Occipital lobe (tissue), 2 donors: ENCODE results near the gene SPATA1. TPM values are rescaled to one million over a fixed set of nuclear protein-coding genes. Genes with fewer than 3 reads are reported as not detected.

ENCODE experiments used
- DNase-seq: peaks from one replicate; lab custom pipeline; 2025; lab: John Stamatoyannopoulos, UW
- total RNA-seq: library from RNA; depleted of rRNA; stranded (reverse); fragments of >200 nt; gene quantifications from one replicate; pipeline ENCODE4 v1.2.3, GENCODE V29; 2014

Gene SPATA1
- total RNA-seq, 1 donor from 2014 or later = 1.9 TPM

DNA sequence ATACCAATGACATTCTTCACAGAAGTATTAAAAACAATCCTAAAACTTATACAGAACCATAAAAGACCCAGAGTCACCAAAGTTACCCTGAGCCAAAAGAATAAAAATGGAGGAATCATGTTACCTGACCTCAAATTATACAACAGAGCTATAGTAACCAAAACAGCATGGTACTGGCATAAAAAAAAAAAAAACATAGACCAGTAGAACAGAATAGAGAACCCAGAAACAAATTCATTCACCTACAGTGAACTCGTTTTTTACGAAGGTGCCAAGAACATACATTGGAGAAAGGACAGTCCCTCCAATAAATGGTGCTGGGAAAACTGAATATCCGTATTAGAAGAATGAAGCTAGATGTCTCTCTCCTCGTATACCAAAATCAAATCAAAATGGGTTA lies 2.8 kb downstream of the SPATA1 start:
- DNase-seq = no peak

DNA sequence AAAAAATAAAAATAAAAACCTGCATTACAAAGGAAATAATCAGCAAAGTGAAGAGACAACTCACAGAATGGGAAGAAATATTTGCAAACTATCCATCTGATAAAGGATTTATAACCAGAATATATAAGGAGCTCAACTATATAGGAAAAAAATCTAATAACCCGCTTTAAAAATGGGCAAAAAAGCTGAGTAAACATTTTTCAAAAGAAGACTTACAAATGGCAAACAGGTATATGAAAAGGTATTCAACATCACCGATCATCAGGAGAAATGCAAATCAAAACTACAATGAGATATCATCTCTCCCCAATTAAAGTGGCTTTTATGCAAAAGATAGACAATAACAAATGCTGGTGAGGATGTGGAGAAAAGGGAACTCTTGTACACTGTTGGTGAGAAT lies 4.0 kb downstream of the SPATA1 start:
- DNase-seq = no peak

DNA sequence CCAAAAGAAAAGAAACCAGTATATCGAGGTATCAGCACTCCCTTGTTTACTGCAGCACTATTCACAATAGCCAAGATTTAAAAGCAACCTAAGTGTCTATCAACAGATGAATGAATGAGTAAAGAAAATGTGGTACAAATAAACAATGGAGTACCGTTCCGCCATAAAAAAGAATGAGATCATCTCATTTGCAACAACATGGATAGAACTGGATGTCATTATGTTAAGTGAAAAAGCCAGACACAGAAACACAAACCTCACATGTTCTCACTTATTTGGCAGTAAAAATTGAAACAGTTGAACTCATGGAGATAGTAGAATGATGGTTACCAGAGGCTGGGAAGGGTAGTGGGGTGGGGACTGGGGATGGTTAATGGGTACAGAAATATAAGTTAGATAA lies 4.5 kb downstream of the SPATA1 start:
- DNase-seq = no peak

DNA sequence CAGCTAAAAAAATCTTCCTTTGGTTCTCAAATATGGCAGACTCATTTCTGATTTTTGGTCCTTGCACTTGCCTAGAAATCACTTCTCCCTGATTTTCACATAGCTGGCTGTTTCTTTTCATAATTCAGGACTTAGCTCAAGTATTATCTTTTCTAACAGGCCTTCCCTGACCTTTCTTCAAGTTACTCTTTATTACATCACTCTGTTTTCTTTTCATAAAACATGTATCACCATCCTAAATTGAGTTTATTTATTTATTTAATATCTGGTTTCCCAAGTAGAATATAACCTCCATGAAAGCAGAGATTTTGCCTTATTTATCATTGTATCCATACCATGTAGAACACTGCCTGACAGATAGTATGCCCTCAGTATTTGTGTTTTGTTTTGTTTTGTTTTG lies 18.4 kb downstream of the SPATA1 start:
- no peak for DNase-seq

DNA sequence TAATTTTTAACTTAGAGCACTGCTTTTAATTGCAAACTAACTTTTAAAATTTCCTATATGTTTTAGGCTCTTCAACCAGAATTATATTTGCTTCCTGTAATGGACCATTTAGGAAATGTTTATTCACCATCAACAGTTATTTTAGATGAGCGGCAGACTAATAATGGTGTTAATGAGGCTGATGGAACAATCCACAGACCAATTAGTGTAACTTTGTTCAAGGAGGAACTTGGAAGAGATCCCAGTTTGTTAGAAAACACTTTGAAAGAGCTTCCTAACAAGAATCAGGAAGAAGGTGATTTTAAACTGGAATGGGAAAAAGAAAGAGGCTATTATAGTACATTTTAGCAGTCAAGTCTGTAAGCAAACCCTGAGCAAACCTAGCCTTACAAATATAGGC lies 19.6 kb downstream of the SPATA1 start:
- no peak for DNase-seq

DNA sequence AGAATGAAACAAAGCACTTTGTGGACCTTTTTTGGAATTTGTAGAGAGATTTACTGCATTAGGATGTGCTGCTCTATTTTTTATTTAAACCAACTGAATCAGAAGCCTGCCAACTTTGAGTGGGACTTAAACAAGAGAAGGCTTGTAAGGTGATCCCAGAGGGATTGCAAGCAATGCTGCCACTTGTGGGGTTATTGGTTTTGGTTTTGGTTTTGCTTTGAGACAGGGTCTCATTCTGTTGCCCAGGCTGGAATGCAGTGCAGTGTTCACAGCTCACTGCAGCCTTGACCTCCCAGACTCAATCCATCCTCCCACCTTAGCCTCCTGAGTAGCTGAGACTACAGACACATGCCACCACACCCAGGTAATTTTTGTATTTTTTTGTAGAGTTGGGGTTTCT lies 32.4 kb downstream of the SPATA1 start:
- DNase-seq = no peak

DNA sequence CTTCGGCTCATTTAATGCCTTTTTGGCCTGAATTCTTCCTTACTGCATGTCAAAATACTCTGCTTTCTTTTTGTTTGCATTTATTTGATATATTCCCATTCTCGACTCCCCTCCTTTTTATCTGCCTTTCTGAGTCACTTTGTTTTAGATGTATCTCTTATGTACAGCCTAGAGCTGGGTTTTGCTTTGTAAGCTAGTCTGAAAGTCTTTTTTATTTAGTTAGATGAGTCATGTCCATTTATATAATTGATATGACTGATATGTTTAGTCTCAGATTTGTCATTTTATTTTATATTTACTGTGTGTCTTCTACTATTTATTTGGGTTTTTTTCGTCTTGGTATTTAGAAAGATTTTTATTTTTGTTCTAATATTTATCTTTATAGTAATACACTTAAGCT lies 33.8 kb downstream of the SPATA1 start:
- no peak for DNase-seq

DNA sequence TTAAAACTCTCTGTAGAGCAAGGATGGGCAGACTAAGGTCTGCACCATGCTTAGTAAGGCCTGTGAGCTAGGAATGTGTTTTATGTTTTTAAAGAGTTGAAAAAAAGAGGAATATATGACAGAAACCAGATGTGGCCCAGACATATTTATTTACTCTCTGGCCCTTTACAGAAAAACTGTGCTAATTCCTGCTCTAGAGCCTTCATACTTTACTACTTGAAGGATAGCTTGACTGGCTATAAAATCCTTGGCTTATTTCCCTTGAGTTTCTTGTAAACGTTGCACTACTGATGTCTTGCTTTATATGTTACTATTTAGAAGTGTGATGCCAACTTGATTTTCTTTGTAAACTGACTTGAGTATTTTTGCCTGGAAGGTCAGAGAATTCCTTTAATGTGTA lies 34.6 kb downstream of the SPATA1 start:
- no peak for DNase-seq

DNA sequence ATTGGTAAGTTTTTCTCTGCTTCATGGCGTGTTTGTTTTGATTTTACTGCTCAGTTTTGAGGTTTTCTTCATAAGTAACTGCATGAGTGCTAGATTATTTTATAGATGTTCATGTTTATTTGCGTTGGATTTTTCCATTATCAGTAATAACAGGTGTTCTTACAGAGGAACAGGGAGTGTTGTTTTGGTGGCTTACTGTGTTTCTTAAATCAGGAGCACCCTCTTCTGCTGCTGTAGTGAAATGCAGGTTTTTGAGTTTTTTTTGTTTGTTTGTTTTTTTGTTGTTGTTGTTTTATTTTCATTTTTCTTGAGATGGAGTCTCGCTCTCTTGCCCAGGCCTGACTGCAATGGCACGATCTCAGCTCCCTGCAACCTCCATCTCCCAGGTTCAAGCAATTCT lies 35.5 kb downstream of the SPATA1 start:
- no peak for DNase-seq

DNA sequence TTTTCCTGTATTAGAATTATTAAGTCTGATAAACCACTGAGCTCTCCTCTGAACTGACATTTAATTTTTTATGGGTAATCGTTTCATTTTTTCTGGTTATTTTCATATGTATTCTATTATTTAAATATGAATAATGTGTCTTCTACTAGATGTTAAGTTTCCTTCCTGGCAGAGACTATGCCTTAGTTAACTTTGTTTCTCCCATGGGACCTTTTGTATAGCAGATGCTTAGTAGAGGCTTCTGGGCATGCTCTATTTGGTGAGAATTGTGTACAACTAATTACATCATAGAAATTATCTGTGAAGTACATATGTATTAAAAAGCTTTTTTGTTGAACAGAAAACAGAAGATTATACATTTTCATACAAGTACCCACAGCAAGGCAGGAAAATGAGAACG lies 44.6 kb downstream of the SPATA1 start:
- no peak for DNase-seq

DNA sequence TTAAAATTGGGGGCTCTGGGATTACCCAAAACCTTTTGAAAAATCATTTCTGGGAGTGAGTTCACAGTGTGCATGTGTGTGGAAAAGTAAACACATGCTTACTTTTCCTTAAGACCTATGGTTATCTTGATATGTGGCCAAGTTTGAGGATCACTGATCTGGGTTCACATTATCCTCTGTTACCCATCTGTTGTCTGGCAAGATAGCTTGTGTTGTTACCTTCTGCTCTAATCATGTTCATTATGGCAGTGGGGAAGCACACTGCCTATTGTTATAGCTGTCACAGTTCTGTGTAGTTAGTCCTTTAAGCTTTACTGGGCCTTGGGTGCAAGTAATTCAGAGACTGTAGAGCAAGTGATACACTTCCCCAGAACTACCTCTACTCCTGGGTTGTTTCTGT lies 63.0 kb downstream of the SPATA1 start:
- no peak for DNase-seq

DNA sequence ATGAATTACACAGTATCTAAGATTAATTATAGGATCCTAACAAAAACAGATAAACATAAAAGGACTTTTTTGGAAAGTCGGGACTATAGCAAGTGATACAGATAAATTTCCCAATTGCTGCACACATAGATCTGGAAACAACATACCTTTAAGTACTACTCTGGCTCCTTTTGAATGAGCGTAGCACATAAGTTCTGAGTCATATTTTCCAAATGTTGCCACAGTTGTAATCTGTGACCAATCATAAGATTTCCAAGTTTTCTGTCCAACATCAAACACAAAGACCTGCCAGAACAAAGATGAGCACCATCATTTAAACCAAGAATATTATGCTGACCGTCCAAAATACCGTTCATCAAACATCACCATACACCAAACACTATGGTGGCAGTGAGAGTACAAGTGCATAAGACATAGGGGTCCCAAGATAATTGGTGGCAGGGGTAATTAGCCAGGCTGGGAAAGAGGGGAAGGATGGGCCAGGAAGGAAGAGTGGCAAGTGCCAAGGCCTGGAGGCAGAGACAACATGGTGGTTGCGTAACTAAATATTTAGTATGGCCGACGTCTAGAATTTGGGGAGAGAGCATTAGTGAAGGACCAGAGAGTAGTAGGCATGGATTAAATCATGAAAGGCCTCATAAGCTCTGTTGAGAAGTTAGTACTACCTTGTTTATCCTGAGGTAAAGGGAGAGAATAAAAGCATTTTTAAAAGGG lies 64.4 kb downstream of the SPATA1 start:
- DNase-seq = no peak

DNA sequence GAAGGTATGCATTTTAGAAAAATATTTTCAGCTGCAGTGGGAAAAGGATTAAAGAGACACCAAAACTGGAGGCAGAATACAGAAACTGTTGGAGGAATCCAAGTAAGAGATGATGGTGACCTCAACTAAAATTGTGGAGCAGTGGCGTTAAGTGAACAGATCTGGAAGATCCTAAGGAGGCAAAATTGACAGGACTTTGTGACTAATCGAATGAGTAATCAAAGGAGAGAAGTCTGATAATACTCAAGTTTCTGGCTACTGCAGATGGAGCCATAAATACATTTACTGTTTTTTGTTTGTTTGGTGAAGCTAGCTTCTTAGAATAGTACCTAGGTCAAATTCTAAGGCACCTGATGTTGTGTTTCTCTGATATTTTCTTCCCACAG lies 65.0 kb downstream of the SPATA1 start:
- DNase-seq = no peak

DNA sequence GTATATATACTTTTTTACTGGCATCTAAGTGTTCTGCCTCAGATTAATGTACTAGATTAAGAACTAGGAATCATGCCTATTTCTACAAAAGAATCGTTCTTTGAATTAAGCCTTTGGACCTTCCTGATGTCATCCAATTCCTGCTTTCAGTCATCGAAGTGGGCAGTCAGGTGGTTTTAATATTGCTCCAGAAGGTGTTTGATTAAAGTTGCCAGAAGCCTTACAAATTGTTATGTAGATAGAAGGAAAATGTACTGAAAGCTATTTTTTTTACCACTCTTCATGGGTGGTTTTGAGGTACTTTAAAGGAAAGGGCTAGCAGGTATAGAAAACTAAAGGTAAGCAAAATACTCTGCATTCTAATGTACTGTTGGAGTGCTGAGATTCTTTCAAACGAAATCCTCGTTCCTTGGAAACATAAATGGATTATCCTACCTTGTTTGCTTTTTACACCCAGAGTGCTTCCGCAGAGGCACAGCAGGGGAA lies 67.3 kb downstream of the SPATA1 start:
- no peak for DNase-seq

DNA sequence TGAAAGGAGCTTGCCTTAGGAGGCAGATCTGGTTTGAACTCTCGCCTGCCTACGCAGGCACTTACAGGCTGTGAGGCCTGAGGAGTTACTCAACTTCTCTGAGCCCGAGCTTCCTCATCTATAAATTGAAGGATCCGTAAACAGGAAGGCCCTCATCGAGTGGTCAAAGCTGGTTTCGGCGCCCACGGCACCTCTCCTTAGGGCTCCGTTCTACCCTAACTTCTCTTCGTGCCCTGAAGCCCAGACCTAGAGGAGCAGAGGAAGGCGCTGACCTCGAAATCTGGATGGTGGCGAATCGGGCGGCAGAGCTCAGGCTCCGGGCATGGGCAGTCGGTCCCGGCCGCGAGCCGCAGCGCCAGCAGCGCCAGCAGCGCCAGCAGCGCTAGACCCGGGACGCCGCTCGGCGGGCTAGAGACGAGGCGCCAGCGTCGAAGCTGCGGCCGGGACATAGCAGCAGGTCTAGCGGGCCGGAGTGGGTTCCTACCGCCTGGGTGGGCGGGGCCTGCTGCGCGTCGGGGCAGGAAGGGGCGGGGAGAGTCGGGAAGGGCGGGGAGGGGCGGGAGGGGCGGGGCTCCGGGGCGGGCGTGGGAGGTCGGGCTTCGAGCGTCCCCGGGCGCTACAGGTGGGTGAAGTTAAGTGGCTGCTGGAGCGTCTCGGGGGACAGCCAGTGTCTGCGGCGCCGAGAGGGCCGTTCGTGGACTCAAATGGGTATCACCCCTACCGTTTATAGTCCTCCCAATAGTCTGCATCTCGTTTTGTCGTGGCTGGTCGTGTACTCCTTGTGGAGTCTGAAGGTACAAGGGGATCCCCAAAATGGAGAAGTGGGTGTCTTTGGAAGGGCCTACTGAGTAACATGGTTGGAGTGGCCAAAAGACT lies 68.0 kb downstream of the SPATA1 start, which contains the start of gene CTBS:
CTBS (minus strand) TSS at position 474 of the 876 bp plus-strand sequence; CDS start at position 449, 25 bp downstream.
- peak; percentile 83 for DNase-seq

DNA sequence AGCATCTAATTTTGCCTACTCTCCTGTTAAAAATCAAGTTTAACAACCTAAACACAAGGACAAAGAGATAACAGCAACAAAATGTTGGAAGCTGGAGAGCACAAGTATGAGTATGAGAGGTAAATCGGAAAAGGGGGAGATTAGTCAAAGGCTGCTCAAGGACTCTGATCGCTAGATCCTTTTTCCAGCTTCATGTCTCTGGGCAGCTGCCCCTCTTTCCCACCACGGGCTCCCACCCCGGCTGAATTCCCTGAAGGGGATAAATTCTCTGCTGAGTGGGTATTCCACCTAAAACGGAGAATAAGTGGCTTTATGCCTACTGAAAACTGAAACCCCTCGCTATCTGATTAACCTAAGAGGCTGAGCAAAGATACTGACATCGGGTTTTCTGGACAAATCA lies 68.8 kb downstream of the SPATA1 start:
- no peak for DNase-seq

DNA sequence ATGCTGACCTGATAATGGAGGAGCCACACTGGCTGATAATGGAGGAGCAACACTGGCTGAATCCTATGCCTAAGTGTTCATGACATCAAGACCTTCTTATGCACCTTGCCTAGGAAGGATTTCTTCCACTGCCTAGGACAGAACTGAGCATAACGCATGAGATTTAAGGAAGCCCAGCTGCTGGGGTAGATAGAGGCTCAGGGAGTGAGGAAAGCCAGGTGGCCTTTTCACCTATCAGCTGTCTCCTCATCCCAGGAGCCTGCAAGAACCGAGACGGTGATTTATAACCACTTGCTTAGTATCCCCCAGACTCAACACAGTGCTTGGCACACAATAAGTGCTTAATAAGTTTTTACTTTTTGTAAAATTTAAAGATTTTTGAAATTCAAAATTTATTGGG lies 75.5 kb downstream of the SPATA1 start:
- no peak for DNase-seq

DNA sequence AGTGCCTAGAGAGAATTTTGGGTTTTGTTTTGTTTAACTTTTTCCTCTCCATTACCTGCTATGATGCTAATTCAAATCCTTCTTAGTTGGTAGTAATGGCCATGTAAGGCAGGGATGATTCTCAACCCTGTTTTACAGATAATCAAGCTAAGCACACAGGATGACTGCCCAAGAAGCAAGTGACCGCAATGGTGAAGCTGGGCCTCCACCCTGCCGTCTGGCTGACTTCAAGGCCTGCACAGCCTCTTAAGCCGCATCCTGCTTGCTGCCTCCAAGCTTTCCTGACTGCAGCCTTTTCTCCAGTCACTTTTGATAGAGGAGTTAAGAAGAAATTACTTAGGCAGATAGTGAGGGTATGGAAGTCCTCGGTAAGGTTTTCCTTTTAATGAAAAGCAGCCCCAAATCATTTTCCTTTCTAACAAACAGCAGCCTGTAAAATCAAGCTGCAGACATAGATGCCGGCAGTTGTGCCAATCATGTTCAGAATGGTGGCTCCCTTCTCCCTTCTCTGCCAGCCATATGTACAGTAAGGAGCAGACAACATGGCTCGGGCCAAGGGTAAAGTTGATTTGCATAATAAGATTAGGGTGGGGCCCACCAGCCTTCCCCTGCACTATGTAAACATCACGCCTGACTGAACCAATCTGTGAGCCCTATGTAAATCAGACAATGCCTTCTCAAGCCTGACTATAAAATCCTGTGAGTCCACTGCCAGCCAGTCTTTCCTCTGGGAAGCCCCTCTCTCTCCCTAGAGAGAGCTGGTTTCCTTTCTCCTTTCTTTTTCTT lies 76.8 kb downstream of the SPATA1 start:
- DNase-seq = no peak

DNA sequence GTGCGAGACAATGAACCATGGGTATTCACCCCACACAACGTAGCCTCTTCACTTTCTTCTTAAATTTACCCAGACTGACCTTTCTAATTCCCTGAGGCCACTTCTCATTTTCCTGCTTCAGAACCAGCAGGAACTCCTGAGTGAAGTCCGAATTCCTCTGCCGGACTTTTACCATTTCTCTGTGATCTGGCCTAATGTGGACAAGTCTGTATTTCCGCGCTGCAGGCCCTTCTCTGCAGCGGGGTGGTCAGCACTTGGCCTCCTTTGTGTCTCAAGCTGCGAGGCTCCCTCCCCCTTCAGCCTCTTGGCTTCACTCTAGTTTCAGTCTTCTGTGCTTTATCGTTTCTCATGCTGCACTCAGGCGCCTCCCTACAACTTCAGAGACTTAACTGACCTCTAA lies 77.5 kb downstream of the SPATA1 start:
- no peak for DNase-seq

DNA sequence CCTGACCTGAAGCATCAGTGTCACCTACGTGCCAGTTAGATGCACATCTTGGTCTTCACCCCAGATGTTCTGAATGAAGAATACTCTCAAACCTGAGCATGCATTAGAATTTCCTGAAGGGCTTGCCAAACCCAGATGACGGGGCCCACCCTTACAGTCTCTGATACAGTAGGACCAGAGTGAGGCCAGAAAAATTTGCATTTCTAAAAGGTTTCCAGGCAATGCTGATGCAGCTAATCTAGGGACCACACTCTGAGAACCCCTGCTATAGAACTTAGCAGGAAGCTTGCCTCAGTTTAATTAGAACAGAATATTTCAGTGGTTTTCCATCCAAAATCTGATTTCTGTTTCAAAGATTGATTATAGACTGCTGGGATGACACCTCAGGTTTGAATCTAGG lies 77.9 kb downstream of the SPATA1 start:
- DNase-seq = no peak

DNA sequence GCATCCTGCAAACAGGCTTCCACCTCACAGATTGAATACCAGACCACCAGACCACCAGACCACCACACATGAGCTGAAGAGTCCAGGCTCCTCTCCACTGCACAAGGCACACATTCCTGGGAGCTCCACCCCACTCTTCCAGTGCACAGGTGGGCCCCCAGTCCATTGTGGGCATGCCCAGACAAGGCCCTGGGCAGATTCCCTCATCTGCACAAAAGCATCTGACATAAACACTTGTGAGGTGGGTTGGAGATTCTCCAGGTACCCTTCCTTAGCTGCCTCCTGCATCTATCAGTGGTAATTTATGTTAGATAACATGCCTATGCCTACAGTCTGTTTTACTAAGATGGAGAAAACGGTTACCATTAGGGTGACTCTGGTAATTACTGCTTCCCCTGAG lies 79.6 kb downstream of the SPATA1 start:
- DNase-seq = no peak

DNA sequence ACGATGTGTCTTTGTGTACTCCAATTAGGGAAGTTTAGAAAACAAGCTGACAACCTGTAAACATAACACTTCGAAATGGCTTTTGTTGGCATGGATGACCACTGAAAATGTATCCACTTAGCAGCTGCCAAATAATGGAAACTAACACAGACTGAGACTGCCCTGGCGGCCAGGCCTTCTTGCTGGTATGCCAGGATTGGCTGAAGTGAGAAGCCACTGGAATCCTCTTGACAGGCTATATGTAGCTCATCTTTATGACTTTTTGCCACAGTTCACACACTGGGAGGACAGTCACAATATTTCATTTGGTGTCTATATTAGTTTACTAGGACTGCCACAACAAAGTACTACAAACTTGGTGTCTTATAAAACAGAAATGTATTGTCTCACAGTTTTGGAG lies 80.9 kb downstream of the SPATA1 start:
- no peak for DNase-seq
